GM19438 (cell line): ENCODE data around the gene ME3.
"Not testable (repeated sequence)": the region's sequence is repeated elsewhere in the genome, so short reads cannot be mapped to it uniquely, and the experiment has no call there.

ENCODE experiments used
- ATAC-seq: cut with Tn5 transposase; IDR thresholded peaks from one replicate; pipeline ENCODE4 v1.9.1; 2021; ENCODE audit warnings: low read depth; ENCODE audit not compliant: unreplicated experiment

The ME3 gene

DNA sequence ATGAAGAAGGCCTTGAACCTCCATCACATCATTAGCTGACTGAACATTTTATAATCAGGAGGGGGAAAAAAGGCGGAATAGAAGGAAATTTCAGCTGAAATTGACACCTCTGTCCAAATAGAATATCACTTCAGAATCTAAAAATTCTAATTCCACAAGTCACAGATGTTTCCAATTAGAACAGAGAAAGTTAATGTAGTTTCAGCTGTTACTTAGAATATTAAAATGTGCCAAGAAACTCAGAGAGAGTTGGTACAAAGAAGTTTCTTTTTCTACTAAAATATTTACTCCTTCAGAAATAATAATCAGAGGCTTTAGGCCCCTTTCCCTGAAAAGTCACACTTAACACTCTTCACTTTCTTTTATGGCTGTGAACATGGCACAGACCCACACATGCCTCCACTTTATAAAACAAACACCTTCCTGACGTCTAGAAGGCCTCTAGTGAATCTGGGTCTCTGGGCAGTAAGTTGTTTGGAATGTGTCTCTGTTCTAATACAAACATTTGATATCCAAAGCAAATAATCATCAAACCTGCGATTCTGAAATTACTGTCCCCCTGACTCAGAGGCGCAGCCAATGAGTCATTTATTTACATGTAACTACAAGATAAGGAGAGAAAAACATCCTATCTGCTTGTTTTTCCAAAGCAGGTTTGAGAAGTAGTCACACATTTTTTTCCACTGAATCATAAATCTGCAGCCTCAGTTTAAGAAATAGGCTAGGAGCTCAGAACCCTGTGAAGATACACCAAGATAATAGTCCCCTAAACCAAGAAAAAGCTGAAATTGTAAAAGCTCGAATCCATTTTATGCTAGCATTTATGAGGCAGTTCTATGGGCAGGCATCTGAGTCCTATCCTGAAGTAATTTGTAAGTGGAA, 148.4 kb downstream of the ME3 start:
- no peak for ATAC-seq

DNA sequence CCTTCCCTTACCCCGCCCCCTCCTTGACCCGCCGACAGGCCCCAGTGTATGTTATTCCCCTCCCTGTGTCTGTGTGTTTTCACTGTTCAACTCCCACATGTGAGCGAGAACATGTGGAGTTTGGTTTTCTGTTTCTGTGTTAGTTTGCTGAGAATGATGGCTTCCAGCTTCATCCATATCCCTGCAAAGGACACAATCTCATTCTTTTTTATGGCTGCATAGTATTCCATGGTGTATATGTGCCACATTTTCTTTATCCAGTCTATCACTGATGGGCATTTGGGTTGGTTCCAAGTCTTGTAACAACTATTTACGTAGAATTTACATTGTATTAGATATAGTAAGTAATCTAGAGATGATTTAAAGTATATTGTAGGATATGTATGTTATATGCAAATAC, 149.9 kb downstream of the ME3 start:
- ATAC-seq, result not testable (repeated sequence)

DNA sequence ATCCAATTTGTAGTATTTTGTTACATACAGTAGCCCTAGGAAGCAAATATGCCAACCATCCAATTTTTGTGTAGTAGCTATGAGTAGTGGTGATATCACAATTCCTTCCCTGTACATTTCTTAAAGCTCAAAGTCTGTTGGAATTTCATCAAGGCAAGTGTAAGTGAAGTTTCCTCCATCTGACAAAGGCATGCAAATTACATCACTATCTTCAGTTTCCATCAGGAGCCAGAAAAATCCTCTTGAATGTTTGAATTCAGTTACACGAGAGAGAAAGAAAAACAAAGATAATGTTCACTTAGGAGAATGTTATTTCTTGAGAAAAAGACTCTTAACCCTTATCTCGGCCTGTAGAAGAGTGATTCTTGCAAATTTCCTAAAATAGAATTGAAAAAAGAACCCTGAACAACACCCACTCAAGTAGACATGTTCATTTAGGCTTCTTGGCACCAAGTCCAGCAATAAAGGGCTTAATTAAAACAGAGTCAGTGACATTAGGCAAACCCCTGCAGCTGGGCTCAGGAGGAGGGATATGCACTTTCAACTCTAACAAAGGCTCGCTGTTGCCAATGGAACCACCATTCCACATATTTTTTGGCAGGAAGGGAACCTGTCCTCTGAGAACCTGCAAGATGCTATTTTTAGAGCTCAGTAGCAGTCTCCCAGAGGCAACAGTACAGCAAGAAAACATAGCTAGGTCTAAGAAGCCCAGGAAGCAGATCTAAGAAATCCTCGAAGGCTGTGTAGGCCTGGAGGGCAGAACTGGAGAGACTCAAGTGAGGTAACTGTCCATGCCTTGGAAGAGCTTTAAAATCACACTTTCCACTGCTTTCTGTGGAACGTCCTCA, 153.1 kb downstream of the ME3 start:
- no peak for ATAC-seq

DNA sequence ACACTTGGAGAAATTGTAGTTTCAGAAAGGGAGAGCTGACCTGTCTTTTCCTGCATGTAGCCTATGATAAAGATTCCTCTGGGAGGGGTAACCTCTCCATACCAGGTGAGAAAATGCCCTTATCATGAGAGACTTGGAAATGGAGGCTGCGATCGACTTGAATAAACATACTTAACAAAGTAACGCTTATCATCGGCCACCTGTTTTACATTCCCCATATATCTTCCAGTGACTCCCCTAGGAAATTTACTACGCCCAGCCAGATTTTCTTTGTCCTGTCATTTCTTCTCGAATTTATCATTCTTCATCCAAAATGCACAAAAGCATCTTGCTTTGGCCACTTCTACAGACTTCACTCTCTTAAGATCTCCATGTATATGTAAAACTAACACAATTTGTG, 154.2 kb downstream of the ME3 start:
- no peak for ATAC-seq

DNA sequence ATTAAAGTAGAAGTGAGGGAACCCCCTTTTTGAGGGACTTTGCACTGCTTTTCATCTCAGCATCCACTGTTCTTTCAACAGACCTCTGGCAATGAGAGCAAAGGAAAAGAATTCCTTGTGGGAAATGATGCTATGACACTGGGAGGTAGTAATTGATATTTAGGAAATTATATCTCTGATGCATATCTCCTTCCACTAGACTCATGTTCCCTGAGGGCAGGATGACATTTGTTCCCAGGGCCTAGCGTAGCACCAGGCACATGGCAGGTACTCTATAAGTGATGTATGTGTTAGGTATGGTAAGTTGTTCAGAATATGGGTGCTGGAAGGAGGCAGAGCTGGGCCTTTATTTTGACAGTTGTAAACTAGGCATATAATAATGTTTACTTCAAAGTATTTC, 154.9 kb downstream of the ME3 start:
- ATAC-seq, result no peak

GRCh38 chr11:86515297-86516094, 156.9 kb downstream of the ME3 start:
- no peak for ATAC-seq

DNA sequence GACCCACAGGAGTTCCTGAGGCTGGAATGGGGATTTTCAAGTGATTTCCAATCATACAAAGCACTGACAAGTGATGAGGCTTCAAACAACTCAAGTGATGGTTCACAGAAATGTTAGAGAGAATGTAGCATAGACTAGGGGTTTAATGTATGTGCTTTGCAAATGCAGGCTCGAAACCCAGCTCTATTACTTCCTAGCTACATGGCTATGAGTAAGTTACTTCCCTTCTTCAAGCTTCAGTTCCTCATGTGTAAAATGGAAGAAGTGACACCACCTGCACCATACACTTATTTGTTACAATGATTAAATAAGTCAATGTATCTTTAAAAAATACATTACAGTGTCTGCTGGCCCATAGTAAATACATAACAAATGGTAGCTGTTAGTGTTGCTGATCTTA, 158.0 kb downstream of the ME3 start:
- ATAC-seq, result no peak

DNA sequence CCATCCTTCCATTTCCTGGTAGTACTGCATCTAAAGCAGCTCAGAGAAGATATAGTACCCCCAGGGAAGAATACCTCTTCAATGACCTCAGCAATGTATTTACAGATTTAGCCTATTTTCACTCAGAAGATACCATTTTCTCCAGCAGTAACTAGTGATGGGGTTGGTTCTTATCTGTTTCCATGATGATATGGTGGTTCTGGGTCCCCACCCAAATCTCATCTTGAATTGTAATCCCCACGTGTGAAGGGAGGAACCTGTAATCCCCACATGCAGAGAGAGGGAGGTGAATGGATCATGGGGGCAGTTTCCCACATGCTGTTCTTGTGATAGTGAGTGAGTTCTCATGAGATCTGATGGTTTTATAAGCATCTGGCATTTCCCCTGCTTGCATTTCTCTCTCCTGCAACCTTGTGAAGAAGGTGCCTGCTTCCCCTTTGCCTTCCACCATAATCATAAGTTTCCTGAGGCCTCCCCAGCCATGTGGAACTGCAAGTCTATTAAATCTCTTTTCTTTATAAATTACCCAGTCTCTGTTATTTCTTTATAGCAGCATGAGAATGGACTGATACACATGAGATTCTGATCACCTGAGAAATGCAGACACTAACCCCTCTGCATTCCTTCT, 158.6 kb downstream of the ME3 start:
- ATAC-seq, result no peak

GRCh38 chr11:86513138-86513537, 159.3 kb downstream of the ME3 start:
- no peak for ATAC-seq

DNA sequence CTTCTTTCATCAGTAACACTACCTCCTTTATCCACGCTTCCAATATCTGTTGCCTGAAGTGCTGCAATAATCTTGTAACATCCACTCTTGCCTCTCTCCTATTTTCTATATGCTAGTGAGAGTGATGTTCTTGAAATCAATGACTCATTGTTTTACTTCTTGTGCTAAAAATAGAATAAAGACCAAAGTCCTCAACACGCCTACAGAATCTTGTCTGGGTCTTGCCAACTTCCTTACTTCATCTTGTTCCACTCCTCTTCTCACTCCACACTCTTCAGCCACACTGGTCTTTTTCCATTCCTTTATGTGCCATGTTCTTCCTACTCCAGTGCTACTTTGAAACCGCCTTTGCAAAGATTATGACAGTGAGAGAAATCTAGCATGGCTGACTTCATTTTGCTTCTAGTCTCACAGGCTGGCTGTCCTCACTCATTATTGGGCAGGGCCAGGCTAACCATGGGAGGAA, 161.3 kb downstream of the ME3 start:
- no peak for ATAC-seq

- no peak for ATAC-seq
Observed at GRCh38 chr11:86510674-86511073, 161.7 kb downstream of the ME3 start.

DNA sequence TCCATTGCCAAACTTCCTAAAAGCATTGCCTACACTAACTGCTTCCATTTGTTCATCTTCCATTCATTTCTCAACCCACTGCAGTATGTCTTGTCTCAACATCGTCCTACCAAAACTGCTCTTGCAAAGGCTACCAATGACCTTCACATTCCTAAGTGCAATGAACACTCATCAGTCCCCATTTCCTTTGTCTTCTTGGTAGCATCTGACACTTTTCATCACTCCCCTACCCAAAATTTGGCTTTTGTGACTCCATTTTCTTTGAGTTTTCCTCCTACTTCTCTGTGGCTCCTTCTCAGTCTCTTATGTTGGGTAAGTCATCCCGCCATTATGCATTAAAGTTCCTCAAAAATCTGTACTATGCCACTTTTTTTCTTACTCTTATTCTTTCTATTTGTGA, 162.3 kb downstream of the ME3 start:
- ATAC-seq, result no peak

DNA sequence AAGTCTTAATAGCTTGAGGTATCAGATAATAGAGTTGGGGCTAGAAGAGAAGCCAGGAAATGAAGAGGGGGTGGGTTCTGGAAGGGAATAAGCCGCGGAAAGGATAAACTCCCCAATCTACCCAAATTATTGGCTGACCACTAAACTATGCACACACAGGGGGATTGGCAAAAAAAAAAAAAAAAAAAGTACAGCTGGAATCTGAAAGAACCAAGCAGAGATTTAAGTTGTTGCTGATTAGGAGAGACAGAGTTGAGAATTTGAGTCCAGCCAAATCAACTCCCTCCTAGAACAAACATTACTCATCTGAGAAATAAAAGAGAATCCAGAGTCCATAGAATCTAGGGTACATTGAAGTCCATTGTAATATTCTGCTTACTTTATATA, 162.8 kb downstream of the ME3 start:
- ATAC-seq, result no peak

- no peak for ATAC-seq
Observed at GRCh38 chr11:86508604-86509587, 163.5 kb downstream of the ME3 start.

DNA sequence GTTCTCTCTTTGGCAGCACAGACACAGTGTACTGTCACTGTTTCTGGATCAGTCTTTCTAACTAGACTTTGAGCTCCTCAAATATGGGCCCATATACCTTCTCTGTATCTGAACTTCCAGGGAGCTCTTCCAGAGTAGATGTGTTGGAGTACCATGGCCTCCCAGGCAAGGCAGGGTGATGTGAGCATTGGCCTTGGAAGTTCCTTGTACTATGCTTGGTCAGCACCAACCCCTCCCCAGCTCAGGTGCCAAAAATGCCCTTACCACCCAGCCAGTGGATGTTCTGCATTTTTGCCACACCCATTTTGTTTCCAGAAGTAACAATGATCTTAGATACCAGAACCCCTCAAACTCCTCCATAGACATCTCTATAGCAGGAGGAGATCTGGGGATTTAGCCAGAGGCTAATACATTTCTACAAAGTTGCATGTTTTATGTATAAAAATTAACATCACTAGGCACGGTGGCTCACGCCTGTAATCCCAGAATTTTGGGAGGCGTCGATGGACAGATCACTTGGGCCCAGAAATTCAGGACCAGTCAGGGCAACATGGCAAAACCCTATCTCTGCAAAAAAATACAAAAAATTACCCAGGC, 165.1 kb downstream of the ME3 start:
- no peak for ATAC-seq

DNA sequence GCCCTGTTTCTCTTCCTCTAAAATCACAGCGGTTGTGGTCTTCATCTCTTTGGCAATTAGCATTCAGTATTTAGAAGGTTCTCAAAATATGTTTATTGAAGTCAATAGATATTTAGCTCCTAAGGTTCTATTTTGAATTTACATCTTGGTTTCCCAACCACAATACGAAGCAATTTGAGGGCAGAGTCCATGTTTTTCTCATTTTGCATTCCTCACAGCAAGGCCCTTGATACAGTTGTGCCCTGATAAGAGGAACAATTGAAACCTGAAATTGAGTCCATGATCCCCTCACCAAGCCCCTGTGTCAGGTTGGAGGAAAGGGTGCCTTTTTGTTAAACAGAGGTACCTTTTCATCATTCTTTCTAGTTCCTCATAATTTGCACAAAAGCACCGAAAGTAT, 166.2 kb downstream of the ME3 start:
- no peak for ATAC-seq

DNA sequence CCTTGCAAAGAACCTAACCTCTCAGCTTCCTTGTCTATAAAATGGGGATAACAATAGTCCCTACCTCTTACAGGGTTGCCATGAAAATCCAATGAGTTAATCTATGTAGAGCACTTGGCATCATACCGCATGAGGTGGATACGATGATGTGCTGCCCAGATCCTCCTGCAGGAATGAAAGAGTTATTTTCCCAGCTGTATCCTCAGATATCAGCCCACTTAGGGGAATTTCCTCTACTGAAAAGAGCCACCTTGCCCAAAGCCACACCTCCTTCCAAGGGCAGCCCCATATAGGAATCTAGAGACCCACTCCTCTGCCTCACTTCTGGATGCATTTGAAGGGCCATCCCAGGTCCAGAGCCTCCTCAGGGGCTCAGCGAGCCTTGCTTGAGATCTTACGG, 169.3 kb downstream of the ME3 start:
- no peak for ATAC-seq

- ATAC-seq, result no peak
Observed at GRCh38 chr11:86502137-86502642, 170.2 kb downstream of the ME3 start.
